PC-3 (cell line): ENCODE results near the gene TMEM108. TPM values are rescaled to one million over a fixed set of nuclear protein-coding genes. Genes with fewer than 3 reads are reported as not detected.

Experiments
- ATAC-seq: fragments of 200-7000 bp; cut with Tn5 transposase; 2 replicates; pipeline ENCODE4 v1.9.1; 2020; ENCODE audit warnings: mild to moderate bottlenecking, moderate library complexity
- BruUV-seq: library from RNA; stranded (reverse); fragments of 400-500 nt; replicated peaks from 2 replicates; lab custom pipeline; 2021; lab: Mats Ljungman, UMichigan
- CTCF ChIA-PET: fragments of 300-600 bp; sonication (Branson Sonifier 250); formaldehyde crosslinking; loops from one replicate; lab custom pipeline; 2022; ENCODE audit warnings: antibody characterized with exemption; lab: Charles Lee
- POLR2A ChIA-PET: fragments of 300-600 bp; sonication (Branson Sonifier 250); formaldehyde crosslinking; loops from one replicate; lab custom pipeline; 2022; ENCODE audit warnings: antibody characterized with exemption; ENCODE audit not compliant: unreplicated experiment; lab: Charles Lee
- DNase-seq: peaks from one replicate; pipeline ENCODE4 v3.0.0-alpha.2; 2015
- H2AFZ ChIP-seq: fragments of 300-600 bp; sonication (generic); 2 replicates; pipeline ENCODE4 v1.6.0; 2016; ENCODE audit warnings: antibody characterized with exemption, low read length
- H3F3A ChIP-seq: fragments of 300-600 bp; sonication (generic); one replicate; pipeline ENCODE4 v1.6.0; 2017; ENCODE audit warnings: antibody characterized with exemption, low read length, control low read depth, mild to moderate bottlenecking; ENCODE audit not compliant: unreplicated experiment
- H3K27ac ChIP-seq: fragments of 300-600 bp; sonication (generic); 2 replicates; pipeline ENCODE4 v1.5.1; 2016; ENCODE audit warnings: mild to moderate bottlenecking, low read length
- H3K27me3 ChIP-seq: fragments of 300-600 bp; sonication (generic); 2 replicates; pipeline ENCODE4 v1.6.1; 2016; ENCODE audit warnings: low read length, mixed read lengths
- H3K36me3 ChIP-seq: fragments of 300-600 bp; sonication (generic); 2 replicates; pipeline ENCODE4 v1.6.1; 2016; ENCODE audit warnings: low read depth, mixed run types, low read length, mixed read lengths
- H3K4me1 ChIP-seq: fragments of 300-600 bp; sonication (generic); 2 replicates; pipeline ENCODE4 v1.5.1; 2016; ENCODE audit warnings: low read length; ENCODE audit not compliant: insufficient read depth
- H3K4me2 ChIP-seq: fragments of 300-600 bp; sonication (generic); 2 replicates; pipeline ENCODE4 v1.6.0; 2016; ENCODE audit warnings: low read length
- H3K4me3 ChIP-seq: fragments of 300-600 bp; sonication (generic); 2 replicates; pipeline ENCODE4 v1.5.1; 2016; ENCODE audit warnings: mild to moderate bottlenecking, low read length, mixed read lengths
- H3K79me2 ChIP-seq: fragments of 300-600 bp; sonication (generic); 2 replicates; pipeline ENCODE4 v1.6.1; 2017; ENCODE audit warnings: low read length, mixed read lengths
- H3K9ac ChIP-seq: fragments of 300-600 bp; sonication (generic); 2 replicates; pipeline ENCODE4 v1.6.0; 2016; ENCODE audit warnings: mild to moderate bottlenecking, low read length
- H3K9me2 ChIP-seq: fragments of 300-600 bp; sonication (generic); replicated peaks from 2 replicates; pipeline ENCODE4 v1.6.1; 2016; ENCODE audit warnings: mixed run types, low read length, mixed read lengths
- H3K9me3 ChIP-seq: fragments of 300-600 bp; sonication (generic); 2 replicates; pipeline ENCODE4 v1.6.1; 2016; ENCODE audit warnings: low read length, mixed read lengths
- H4K20me1 ChIP-seq: fragments of 300-600 bp; sonication (generic); 2 replicates; pipeline ENCODE4 v1.6.1; 2016; ENCODE audit warnings: low read length, mixed read lengths
- EZH2 ChIP-seq: fragments of 300-600 bp; sonication (generic); IDR thresholded peaks from one replicate; pipeline ENCODE4 v1.6.1; 2017; ENCODE audit warnings: antibody characterized with exemption, mild to moderate bottlenecking, low read length; ENCODE audit not compliant: unreplicated experiment
- EZH2phosphoT487 ChIP-seq: fragments of 300-600 bp; sonication (generic); IDR thresholded peaks from 2 replicates; pipeline ENCODE4 v1.6.1; 2018; ENCODE audit warnings: mild to moderate bottlenecking, antibody characterized with exemption, low read length, borderline replicate concordance
- intact Hi-C: fragments of 100-400 bp; cut with micrococcal nuclease; formaldehyde crosslinking; loops from 2 replicates; pipeline ENCODE4 v1.9.0; 2023
- total RNA-seq: library from RNA; depleted of rRNA; stranded (reverse); fragments of >200 nt; gene quantifications from 2 replicates; pipeline ENCODE4 v1.2.3, GENCODE V29; 2014
- TF ChIP-seq, protein P1 (sequence below): fragments of 300-600 bp; sonication (generic); conservative IDR thresholded peaks from 2 replicates; pipeline ENCODE4 v1.5.1; 2017; ENCODE audit warnings: antibody characterized with exemption, low read depth, mild to moderate bottlenecking, low read length

TMEM108 gene
- total RNA-seq, 1 experiment from 2014 or later = not detected

DNA sequence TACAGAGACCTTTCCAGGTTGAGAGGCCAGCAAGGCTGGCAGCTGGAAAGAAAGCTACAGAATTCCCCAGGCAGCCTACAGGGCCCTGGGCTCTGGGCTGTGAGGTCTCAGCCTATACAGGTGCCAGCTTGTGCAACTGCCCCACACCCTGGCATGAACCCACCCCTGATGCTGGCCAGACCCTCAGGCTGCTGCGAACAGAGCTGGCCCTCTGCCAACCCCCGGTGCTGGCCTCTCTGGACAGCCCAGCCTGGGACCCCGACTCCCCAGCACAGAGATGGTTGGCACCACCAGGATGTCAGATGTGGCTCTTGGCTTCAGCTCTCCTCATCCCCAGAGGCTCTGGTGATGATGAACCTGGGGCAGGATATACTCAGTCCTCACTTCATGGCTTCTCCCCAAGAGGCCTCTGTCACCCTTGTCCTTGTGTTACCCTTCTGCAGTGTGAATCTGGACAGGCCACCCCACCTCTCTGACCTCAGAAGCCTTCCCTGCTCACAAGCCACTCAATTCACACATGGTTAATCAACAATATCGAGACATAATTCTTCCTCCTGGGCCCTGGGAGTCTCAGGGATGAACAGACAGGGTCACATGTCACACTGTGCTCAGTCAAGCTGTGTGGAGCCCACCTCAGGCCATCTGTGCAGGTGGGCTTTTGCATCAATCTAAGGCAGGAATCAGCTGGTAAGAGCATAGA is 350.7 kb downstream of the TMEM108 start:
- TF ChIP-seq EZH2 = no peak
- TF ChIP-seq, protein P1, sequence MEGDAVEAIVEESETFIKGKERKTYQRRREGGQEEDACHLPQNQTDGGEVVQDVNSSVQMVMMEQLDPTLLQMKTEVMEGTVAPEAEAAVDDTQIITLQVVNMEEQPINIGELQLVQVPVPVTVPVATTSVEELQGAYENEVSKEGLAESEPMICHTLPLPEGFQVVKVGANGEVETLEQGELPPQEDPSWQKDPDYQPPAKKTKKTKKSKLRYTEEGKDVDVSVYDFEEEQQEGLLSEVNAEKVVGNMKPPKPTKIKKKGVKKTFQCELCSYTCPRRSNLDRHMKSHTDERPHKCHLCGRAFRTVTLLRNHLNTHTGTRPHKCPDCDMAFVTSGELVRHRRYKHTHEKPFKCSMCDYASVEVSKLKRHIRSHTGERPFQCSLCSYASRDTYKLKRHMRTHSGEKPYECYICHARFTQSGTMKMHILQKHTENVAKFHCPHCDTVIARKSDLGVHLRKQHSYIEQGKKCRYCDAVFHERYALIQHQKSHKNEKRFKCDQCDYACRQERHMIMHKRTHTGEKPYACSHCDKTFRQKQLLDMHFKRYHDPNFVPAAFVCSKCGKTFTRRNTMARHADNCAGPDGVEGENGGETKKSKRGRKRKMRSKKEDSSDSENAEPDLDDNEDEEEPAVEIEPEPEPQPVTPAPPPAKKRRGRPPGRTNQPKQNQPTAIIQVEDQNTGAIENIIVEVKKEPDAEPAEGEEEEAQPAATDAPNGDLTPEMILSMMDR = no peak
- TF ChIP-seq EZH2phosphoT487 = no peak
- H3K4me1 ChIP-seq = peaks cover 5% of the 10 kb centered on the region; the same call in 1 of the 2 replicates
- intact Hi-C loops = no loop called here
- no peak overlapping the region for H3K27ac ChIP-seq
- H3K79me2 ChIP-seq = no peaks in the 10 kb centered on the region
- DNase-seq (no peak), ATAC-seq (no peak)
- no peaks in the 10 kb centered on the region for H3K36me3 ChIP-seq
- H4K20me1 ChIP-seq = no peaks in the 10 kb centered on the region
- H3K4me2 ChIP-seq = no peak overlapping the region
- no peaks in the 10 kb centered on the region for H3K9me3 ChIP-seq
- H3K27me3 ChIP-seq = no peaks in the 10 kb centered on the region
- no peak overlapping the region for H3K9ac ChIP-seq
- no peaks in the 10 kb centered on the region for H3K9me2 ChIP-seq
- BruUV-seq = no TSS peak
- H3K4me3 ChIP-seq = no peak overlapping the region
- CTCF ChIA-PET = no interaction called here
- no peaks in the 10 kb centered on the region for H3F3A ChIP-seq
- H2AFZ ChIP-seq = no peak overlapping the region
- POLR2A ChIA-PET = interaction anchor here (0.7 kb wide), 1 partner anchor 250 kb away, joined by 3 read pairs; no protein-coding TSS in a partner anchor

DNA sequence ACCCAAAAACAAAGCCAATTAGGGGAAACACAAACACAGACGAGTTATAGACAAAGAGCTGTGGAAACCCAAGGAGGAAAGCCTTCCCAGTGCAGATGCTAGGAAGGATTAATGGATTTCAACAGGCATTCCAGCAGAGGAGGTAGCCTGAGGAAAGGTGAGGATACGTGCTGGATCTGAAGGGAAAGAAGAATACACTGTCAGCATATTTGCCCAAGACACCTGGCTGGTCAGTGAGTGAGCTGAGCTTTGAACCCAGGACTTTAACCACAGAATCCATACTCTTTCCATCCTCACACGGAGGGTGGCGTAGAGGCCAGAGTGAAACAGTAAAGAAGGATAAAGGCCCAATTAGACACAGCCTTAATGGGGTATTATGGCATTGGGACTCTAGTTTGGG is 352.5 kb downstream of the TMEM108 start:
- no peak overlapping the region for H3K4me3 ChIP-seq
- no peaks in the 10 kb centered on the region for H3K79me2 ChIP-seq
- TF ChIP-seq EZH2 = no peak
- TF ChIP-seq, protein P1 = no peak
- H3K9me2 ChIP-seq = no peaks in the 10 kb centered on the region
- no peaks in the 10 kb centered on the region for H3K36me3 ChIP-seq
- no peak overlapping the region for H3K27ac ChIP-seq
- H3K27me3 ChIP-seq = peaks cover 4% of the 10 kb centered on the region; the same call in 1 of the 2 replicates
- intact Hi-C loops = no loop called here
- DNase-seq (no peak), ATAC-seq (no peak)
- H3F3A ChIP-seq = no peaks in the 10 kb centered on the region
- no peak overlapping the region for H3K9ac ChIP-seq
- BruUV-seq = no TSS peak
- no peak overlapping the region for H2AFZ ChIP-seq
- ChIA-PET CTCF (no interaction called here), POLR2A (no interaction called here)
- H3K4me1 ChIP-seq = no peaks in the 10 kb centered on the region
- no peaks in the 10 kb centered on the region for H3K9me3 ChIP-seq
- H4K20me1 ChIP-seq = no peaks in the 10 kb centered on the region
- H3K4me2 ChIP-seq = no peak overlapping the region

DNA sequence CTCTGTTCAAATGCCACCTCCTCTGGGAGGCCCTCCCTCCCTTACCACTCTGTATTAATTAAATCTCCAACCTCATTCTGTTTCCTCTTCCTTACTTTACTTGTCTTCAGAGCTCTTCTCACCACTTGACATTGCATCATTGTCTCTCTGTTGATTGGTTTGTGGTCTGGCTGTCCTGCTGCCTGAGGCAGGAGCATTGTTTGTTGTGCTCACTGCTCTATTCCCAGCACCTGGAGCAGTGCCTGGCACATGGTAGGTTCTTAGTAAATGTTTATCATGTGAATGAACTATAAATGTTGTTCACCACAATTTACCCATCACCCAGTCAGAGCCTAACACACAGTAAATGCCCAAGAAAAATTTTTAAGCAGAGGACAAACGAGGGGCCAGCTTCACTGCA is 355.0 kb downstream of the TMEM108 start:
- POLR2A ChIA-PET = no interaction called here
- Histone ChIP-seq H4K20me1 (no peaks in the 10 kb centered on the region), H3K9me3 (no peaks in the 10 kb centered on the region), H3F3A (no peaks in the 10 kb centered on the region), H2AFZ (no peak overlapping the region), H3K4me2 (no peak overlapping the region), H3K79me2 (no peaks in the 10 kb centered on the region), H3K27me3 (peaks cover 17% of the 10 kb centered on the region), H3K9me2 (no peaks in the 10 kb centered on the region), H3K9ac (no peak overlapping the region), H3K4me1 (no peaks in the 10 kb centered on the region), H3K4me3 (no peak overlapping the region), H3K36me3 (no peaks in the 10 kb centered on the region), H3K27ac (no peak overlapping the region)
- TF ChIP-seq EZH2 (no peak), EZH2phosphoT487 (no peak)
- TF ChIP-seq, protein P1 = no peak
- no TSS peak for BruUV-seq
- intact Hi-C loops = no loop called here
- no peak for ATAC-seq
- CTCF ChIA-PET = no interaction called here
- no peak for DNase-seq
